Measurements from ENCODE around the gene FAM53B. TPM values are rescaled to one million over a fixed set of nuclear protein-coding genes. Genes with fewer than 3 reads are reported as not detected.
A peak's percentile ranks its signal among the peaks of the same experiment; 100 is the strongest.

Gene FAM53B
- total RNA-seq, 4 donors from 2014 or later: 41.0 to 110 (median 50.0) TPM

GRCh38 chr10:124745252-124745651 is 1.1 kb upstream of the FAM53B start:
- WGBS, 2 donors (ENCODE audit: low coverage in 1 of 2): 62 to 68% methylated on average over 4 of the region's 4 CpGs
- DNase-seq: no peak
- Histone ChIP-seq H3K4me3 (peak overlapping the region in 1 of 4 donors; percentile 56), H3K9me3 (no peaks in the 10 kb centered on the region), H3K27ac (peak overlapping the region; percentile 87 to 94 (median 89)), H3K27me3 (no peaks in the 10 kb centered on the region), H3K36me3 (no peaks in the 10 kb centered on the region), H3K4me1 (peaks cover 28 to 68% (median 52%) of the 10 kb centered on the region in 4 donors)
- TF ChIP-seq CTCF (IDR thresholded peaks at IDR 0.05): no peak
- no peak for TF ChIP-seq POLR2AphosphoS5 (IDR thresholded peaks at IDR 0.05)
- TF ChIP-seq EP300 (IDR thresholded peaks at IDR 0.05; ENCODE audit: low read depth): no peak
- TF ChIP-seq POLR2A (IDR thresholded peaks at IDR 0.05): no peak
- in situ Hi-C loops (cut with MboI; ENCODE audit: low pct_ligation_motif_present in 1 of 4, low pct_unique_long_range_greater_than_20kb in 1 of 4, low sequenced_read_pairs in 3 of 4): loop anchor here (5.0 to 25.0 kb wide), 3 partner anchors 108 to 210 kb away; no protein-coding TSS in a partner anchor
- intact Hi-C loops (cut with DNase I; ENCODE audit: low total_unique reads): no loop called here

- no peaks in the 10 kb centered on the region for H3K36me3 ChIP-seq
- no peak for DNase-seq
- H3K4me1 ChIP-seq: peaks cover 45 to 76% (median 69%) of the 10 kb centered on the region in 4 donors
- in situ Hi-C loops (cut with MboI; ENCODE audit: low pct_ligation_motif_present in 1 of 4, low pct_unique_long_range_greater_than_20kb in 1 of 4, low sequenced_read_pairs in 3 of 4): loop anchor here in 2 of 4 donors (10.0 to 25.0 kb wide), 2 partner anchors 106 to 209 kb away; no protein-coding TSS in a partner anchor
- H3K9me3 ChIP-seq: no peaks in the 10 kb centered on the region
- peak overlapping the region; percentile 71 to 89 (median 80) for H3K4me3 ChIP-seq
- WGBS, 2 donors (ENCODE audit: low coverage in 1 of 2): 1% methylated on average over 85 of the region's 101 CpGs; no CpG with 5 or more reads in 1 of the 2 donors
- TF ChIP-seq CTCF (IDR thresholded peaks at IDR 0.05) (no peak), POLR2A (IDR thresholded peaks at IDR 0.05) (no peak), POLR2AphosphoS5 (IDR thresholded peaks at IDR 0.05) (no peak), EP300 (IDR thresholded peaks at IDR 0.05; ENCODE audit: low read depth) (no peak)
- no peaks in the 10 kb centered on the region for H3K27me3 ChIP-seq
- intact Hi-C loops (cut with DNase I; ENCODE audit: low total_unique reads): loop anchor here (1.0 to 5.0 kb wide), 2 partner anchors 111 to 203 kb away; no protein-coding TSS in a partner anchor
- peak overlapping the region; percentile 86 to 94 (median 89) for H3K27ac ChIP-seq
Measured at GRCh38 chr10:124743191-124744101, 732 bp downstream of the FAM53B start.

GRCh38 chr10:124742413-124743190 is 1.6 kb downstream of the FAM53B start:
- Histone ChIP-seq H3K4me1 (peaks cover 53 to 79% (median 71%) of the 10 kb centered on the region in 4 donors), H3K9me3 (no peaks in the 10 kb centered on the region), H3K4me3 (peak overlapping the region; percentile 71 to 89 (median 80)), H3K36me3 (no peaks in the 10 kb centered on the region), H3K27me3 (no peaks in the 10 kb centered on the region), H3K27ac (peak overlapping the region; percentile 86 to 94 (median 89))
- no peak for DNase-seq
- WGBS, 2 donors (ENCODE audit: low coverage in 1 of 2): 6% methylated on average over 40 of the region's 42 CpGs; no CpG with 5 or more reads in 1 of the 2 donors
- in situ Hi-C loops (cut with MboI; ENCODE audit: low pct_ligation_motif_present in 1 of 4, low pct_unique_long_range_greater_than_20kb in 1 of 4, low sequenced_read_pairs in 3 of 4): loop anchor here in 2 of 4 donors (10.0 to 25.0 kb wide), 2 partner anchors 105 to 208 kb away; no protein-coding TSS in a partner anchor
- intact Hi-C loops (cut with DNase I; ENCODE audit: low total_unique reads): loop anchor here (5.0 kb wide), 1 partner anchor 110 kb away; no protein-coding TSS in a partner anchor
- TF ChIP-seq EP300 (IDR thresholded peaks at IDR 0.05; ENCODE audit: low read depth): no peak
- TF ChIP-seq CTCF (IDR thresholded peaks at IDR 0.05): peak in 1 of 5 experiments; percentile 36
- TF ChIP-seq POLR2AphosphoS5 (IDR thresholded peaks at IDR 0.05): peak in 1 of 3 donors; percentile 32
- TF ChIP-seq POLR2A (IDR thresholded peaks at IDR 0.05): no peak
